Measurements from ENCODE around the gene TMOD1.

DNA sequence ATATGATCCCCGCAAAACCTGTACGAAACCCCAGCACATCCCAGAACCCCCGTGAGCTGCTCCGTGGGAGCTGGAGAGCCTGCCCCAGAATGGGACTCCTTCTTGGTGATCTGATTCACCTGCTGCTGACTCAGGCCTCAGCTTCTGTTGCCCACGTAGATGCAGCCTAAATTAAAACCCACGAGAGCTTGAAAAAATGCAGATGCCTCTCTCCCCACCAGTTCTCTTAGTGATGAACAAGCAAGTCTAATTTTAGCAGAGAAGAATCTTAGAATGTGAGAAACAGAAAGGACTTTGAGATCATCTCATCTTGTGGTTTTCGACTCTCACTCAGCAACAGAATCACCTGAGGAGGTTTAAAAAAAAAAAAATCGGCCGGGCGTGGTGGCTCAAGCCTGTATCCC, 57.6 kb downstream of the TMOD1 start:
- TF ChIP-seq POLR2A (IDR thresholded peaks at IDR 0.05) (no peak), EP300 (IDR thresholded peaks at IDR 0.05) (no peak)
- TF ChIP-seq, protein P1, sequence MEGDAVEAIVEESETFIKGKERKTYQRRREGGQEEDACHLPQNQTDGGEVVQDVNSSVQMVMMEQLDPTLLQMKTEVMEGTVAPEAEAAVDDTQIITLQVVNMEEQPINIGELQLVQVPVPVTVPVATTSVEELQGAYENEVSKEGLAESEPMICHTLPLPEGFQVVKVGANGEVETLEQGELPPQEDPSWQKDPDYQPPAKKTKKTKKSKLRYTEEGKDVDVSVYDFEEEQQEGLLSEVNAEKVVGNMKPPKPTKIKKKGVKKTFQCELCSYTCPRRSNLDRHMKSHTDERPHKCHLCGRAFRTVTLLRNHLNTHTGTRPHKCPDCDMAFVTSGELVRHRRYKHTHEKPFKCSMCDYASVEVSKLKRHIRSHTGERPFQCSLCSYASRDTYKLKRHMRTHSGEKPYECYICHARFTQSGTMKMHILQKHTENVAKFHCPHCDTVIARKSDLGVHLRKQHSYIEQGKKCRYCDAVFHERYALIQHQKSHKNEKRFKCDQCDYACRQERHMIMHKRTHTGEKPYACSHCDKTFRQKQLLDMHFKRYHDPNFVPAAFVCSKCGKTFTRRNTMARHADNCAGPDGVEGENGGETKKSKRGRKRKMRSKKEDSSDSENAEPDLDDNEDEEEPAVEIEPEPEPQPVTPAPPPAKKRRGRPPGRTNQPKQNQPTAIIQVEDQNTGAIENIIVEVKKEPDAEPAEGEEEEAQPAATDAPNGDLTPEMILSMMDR (IDR thresholded peaks at IDR 0.05): no peak
